ENCODE data around the gene TC2N. TPM values are rescaled to one million over a fixed set of nuclear protein-coding genes. Genes with fewer than 3 reads are reported as not detected.

Gene TC2N
- total RNA-seq, 1 experiment from 2014 or later = 16.4 TPM

- no peak overlapping the region for H4K91ac ChIP-seq (ENCODE audit: insufficient read length, low read depth, low read length)
- H4K5ac ChIP-seq (ENCODE audit: insufficient read length, low read depth, low read length) = no peak overlapping the region
- H3K27me3 Mint-ChIP-seq (ENCODE audit: low read depth) = no peaks in the 10 kb centered on the region; the same call in 1 of the 2 replicates
- H3K4me1 Mint-ChIP-seq = no peaks in the 10 kb centered on the region
- H3K9me3 Mint-ChIP-seq = no peaks in the 10 kb centered on the region
- H2BK15ac ChIP-seq (ENCODE audit: low read depth, low read length) = no peak overlapping the region
- no peak overlapping the region for H3K18ac ChIP-seq (ENCODE audit: insufficient read length, low read depth, low read length)
- peak overlapping the region in 1 of 3 experiments; percentile 32; a peak in 1 of 7 replicates for H3K27ac Mint-ChIP-seq
- H3K27ac ChIP-seq (ENCODE audit: insufficient read length, low read depth, low read length) = no peak overlapping the region
- no peak overlapping the region for H3K4me2 ChIP-seq (ENCODE audit: insufficient read depth, insufficient read length, low read length)
- no peak overlapping the region for H3K9ac ChIP-seq (ENCODE audit: extremely low read depth, insufficient read length, low read length)
- no peak overlapping the region for H3T11ph ChIP-seq (ENCODE audit: low read length)
- no peak overlapping the region for H2AK5ac ChIP-seq (ENCODE audit: insufficient read length, low read length)
- WGBS (ENCODE audit: extremely low coverage, insufficient read length, low lambda C conversion rate) = no CpG with 5 or more reads among the region's 5 CpGs
- H4K20me1 ChIP-seq (ENCODE audit: control insufficient read depth, insufficient read depth, insufficient read length) = no peaks in the 10 kb centered on the region
- no peaks in the 10 kb centered on the region for H3K79me1 ChIP-seq (ENCODE audit: insufficient read depth, low read depth, low read length, poor library complexity, severe bottlenecking)
- no peak for DNase-seq
- no peak overlapping the region for H3K14ac ChIP-seq (ENCODE audit: insufficient read depth, low read length)
- TF ChIP-seq CTCF (conservative IDR thresholded peaks at IDR 0.05) = no peak
- H4K8ac ChIP-seq (replicated peaks; ENCODE audit: insufficient read length, low read depth, low read length) = no peak overlapping the region
- no peaks in the 10 kb centered on the region for H3K79me2 ChIP-seq (ENCODE audit: insufficient read depth, low read length)
- H3K36me3 Mint-ChIP-seq (ENCODE audit: insufficient read depth in 1 of 3, low read depth in 3 of 3) = no peaks in the 10 kb centered on the region
- no peaks in the 10 kb centered on the region for H3K27me3 ChIP-seq (ENCODE audit: insufficient read depth, low read length)
- no peaks in the 10 kb centered on the region for H3K23me2 ChIP-seq (ENCODE audit: insufficient read length, low read depth, low read length, poor library complexity, severe bottlenecking)
- H3K9me3 ChIP-seq (ENCODE audit: control insufficient read depth, low read depth, low read length) = no peaks in the 10 kb centered on the region
- H2AFZ ChIP-seq (ENCODE audit: low read length) = no peak overlapping the region
- no peaks in the 10 kb centered on the region for H3K4me1 ChIP-seq (ENCODE audit: insufficient read depth, low read length)
- no peak overlapping the region for H3K56ac ChIP-seq (ENCODE audit: insufficient read length, low read depth, low read length)
- no peak overlapping the region for H3K23ac ChIP-seq (ENCODE audit: insufficient read length, low read depth, low read length)
- no peak overlapping the region for H3K4ac ChIP-seq (ENCODE audit: low read depth, low read length)
- no peak overlapping the region for H2BK5ac ChIP-seq (ENCODE audit: insufficient read length, low read length)
- H2BK20ac ChIP-seq (ENCODE audit: low read depth, low read length, poor library complexity, severe bottlenecking) = no peak overlapping the region
- H2BK12ac ChIP-seq (ENCODE audit: insufficient read length, low read depth, low read length) = no peak overlapping the region
- H2BK120ac ChIP-seq (ENCODE audit: low read depth, low read length, poor library complexity, severe bottlenecking) = no peak overlapping the region
- H3K4me3 Mint-ChIP-seq = no peak overlapping the region
Observed at GRCh38 chr14:91732439-91732838, 134.9 kb downstream of the TC2N start.
